Liver (tissue), 9 donors: ENCODE results near the gene PPP2R2C. TPM values are rescaled to one million over a fixed set of nuclear protein-coding genes. Genes with fewer than 3 reads are reported as not detected.

Source experiments
- DNase-seq: peaks from one replicate; pipeline ENCODE4 v3.0.0-alpha.2; 2017; ENCODE audit warnings: low spot score
- H3K27ac ChIP-seq, 2 donors: one replicate each; pipeline ENCODE4 v1.7.0; 2013; ENCODE audit warnings: inconsistent platforms in 2 of 2, low read length in 2 of 2, control low read depth in 1 of 2, low read depth in 1 of 2, mild to moderate bottlenecking in 1 of 2
- H3K27me3 ChIP-seq, 4 donors: one replicate each; pipeline versions ENCODE4 v1.6.1 to v1.7.0; 2013; ENCODE audit warnings: low read length in 3 of 4, inconsistent platforms in 1 of 4, mild to moderate bottlenecking in 1 of 4, moderate library complexity in 1 of 4; ENCODE audit not compliant: control insufficient read depth in 4 of 4, insufficient read depth in 4 of 4
- H3K36me3 ChIP-seq, 4 donors: one replicate each; pipeline versions ENCODE4 v1.6.1 to v1.7.0; 2013; ENCODE audit warnings: low read length in 3 of 4, mild to moderate bottlenecking in 3 of 4, low read depth in 1 of 4, moderate library complexity in 1 of 4; ENCODE audit not compliant: control insufficient read depth in 4 of 4, insufficient read depth in 3 of 4
- H3K4me1 ChIP-seq, 4 donors: one replicate each; pipeline versions ENCODE4 v1.6.1 to v1.7.0; 2013; ENCODE audit warnings: low read length in 3 of 4, mild to moderate bottlenecking in 3 of 4, moderate library complexity in 1 of 4; ENCODE audit not compliant: control insufficient read depth in 4 of 4, insufficient read depth in 4 of 4
- H3K4me3 ChIP-seq, 3 donors: one replicate each; pipeline versions ENCODE4 v1.6.1 to v1.7.0; 2013; ENCODE audit warnings: low read length in 3 of 3, control low read depth in 1 of 3, low read depth in 1 of 3, mild to moderate bottlenecking in 1 of 3
- H3K9ac ChIP-seq, 2 donors: one replicate each; pipeline ENCODE4 v1.7.0; 2013; ENCODE audit warnings: low read length in 2 of 2, mild to moderate bottlenecking in 2 of 2, moderate library complexity in 2 of 2, control low read depth in 1 of 2, low read depth in 1 of 2
- H3K9me3 ChIP-seq, 4 donors: one replicate each; pipeline versions ENCODE4 v1.6.1 to v1.7.0; 2013; ENCODE audit warnings: low read length in 3 of 4; ENCODE audit not compliant: control insufficient read depth in 4 of 4
- ATF3 ChIP-seq: IDR thresholded peaks from 2 replicates; pipeline ENCODE4 v1.6.1; 2016; ENCODE audit warnings: antibody characterized with exemption
- CTCF ChIP-seq: fragments of 150-350 bp; IDR thresholded peaks from 2 replicates; pipeline ENCODE4 v1.5.1; 2017; ENCODE audit warnings: improper control_type of control experiment, low read depth, low read length; ENCODE audit not compliant: missing input control
- EGR1 ChIP-seq, 2 donors: IDR thresholded peaks; 2 replicates each; pipeline ENCODE4 v1.6.1; 2016 to 2018; ENCODE audit warnings: antibody characterized with exemption in 2 of 2, low read depth in 2 of 2
- FOXA1 ChIP-seq: IDR thresholded peaks from 2 replicates; pipeline ENCODE4 v1.6.1; 2016; ENCODE audit warnings: antibody characterized with exemption
- FOXA2 ChIP-seq: IDR thresholded peaks from 2 replicates; pipeline ENCODE4 v1.6.1; 2016; ENCODE audit warnings: antibody characterized with exemption
- GABPA ChIP-seq, 2 donors: IDR thresholded peaks in 1 of 2; conservative IDR thresholded peaks in 1 of 2; 2 replicates each; pipeline ENCODE4 v1.6.1; 2016; ENCODE audit warnings: antibody characterized with exemption in 2 of 2, mild to moderate bottlenecking in 1 of 2, moderate library complexity in 1 of 2
- HNF4A ChIP-seq, 2 donors: conservative IDR thresholded peaks; 2 replicates each; pipeline ENCODE4 v1.6.1; 2016; ENCODE audit warnings: antibody characterized with exemption in 2 of 2, mild to moderate bottlenecking in 2 of 2
- HNF4G ChIP-seq: IDR thresholded peaks from 2 replicates; pipeline ENCODE4 v1.6.1; 2016; ENCODE audit warnings: antibody characterized with exemption
- JUND ChIP-seq, 2 donors: IDR thresholded peaks; 2 replicates each; pipeline ENCODE4 v1.6.1; 2016; ENCODE audit warnings: antibody characterized with exemption in 2 of 2
- MAX ChIP-seq: IDR thresholded peaks from 2 replicates; pipeline ENCODE4 v1.6.1; 2016; ENCODE audit warnings: antibody characterized with exemption
- NR2F2 ChIP-seq: IDR thresholded peaks from 2 replicates; pipeline ENCODE4 v1.6.1; 2016; ENCODE audit warnings: antibody characterized with exemption
- RAD21 ChIP-seq, 2 donors: IDR thresholded peaks; 2 replicates each; pipeline ENCODE4 v1.6.1; 2016; ENCODE audit warnings: antibody characterized with exemption in 2 of 2, mild to moderate bottlenecking in 2 of 2
- REST ChIP-seq: IDR thresholded peaks from 2 replicates; pipeline ENCODE4 v1.6.1; 2016; ENCODE audit warnings: antibody characterized with exemption, mild to moderate bottlenecking
- RXRA ChIP-seq, 2 donors: IDR thresholded peaks; 2 replicates each; pipeline ENCODE4 v1.6.1; 2017 to 2018; ENCODE audit warnings: antibody characterized with exemption in 2 of 2, mild to moderate bottlenecking in 1 of 2
- SP1 ChIP-seq: IDR thresholded peaks from 2 replicates; pipeline ENCODE4 v1.6.1; 2018; ENCODE audit warnings: antibody characterized with exemption, mild to moderate bottlenecking
- TAF1 ChIP-seq: conservative IDR thresholded peaks from 2 replicates; pipeline ENCODE4 v1.6.1; 2016; ENCODE audit warnings: antibody characterized with exemption, mild to moderate bottlenecking
- YY1 ChIP-seq: IDR thresholded peaks from 2 replicates; pipeline ENCODE4 v1.6.1; 2016; ENCODE audit warnings: antibody characterized with exemption, mild to moderate bottlenecking
- ZBTB33 ChIP-seq: IDR thresholded peaks from 2 replicates; pipeline ENCODE4 v1.6.1; 2016; ENCODE audit warnings: antibody characterized with exemption
- WGBS: extraction: QIAGEN DNeasy Blood & Tissue Kit; methylation state at CpG from one replicate; pipeline ENCODE4 v1.1.7; 2013; 5-methylcytosine and 5-hydroxymethylcytosine counted together
- polyA plus RNA-seq, 2 donors: library from polyadenylated mRNA; stranded (reverse) in 1 of 2; unstranded in 1 of 2; fragments of 200-250 nt in 1 of 2; fragments of >200 nt in 1 of 2; fragmentation: Nextera tagmentation in 1 of 2; extraction: Ambion mirVana in 1 of 2; gene quantifications; one replicate each; pipeline versions ENCODE4 v1.2.1 to v1.2.3, GENCODE V29; 2013 to 2015
- total RNA-seq, 2 donors: library from RNA; depleted of rRNA; stranded (reverse); fragments of >200 nt; gene quantifications; one replicate each; pipeline ENCODE4 v1.2.3, GENCODE V29; 2014
- donor health status: healthy.
- donor health status: healthy.
- donor health status: healthy.
- donor health status: healthy.
- donor health status: healthy.

PPP2R2C gene
- total and polyA plus RNA-seq, 4 donors: under 0.01 to 0.01 TPM; not detected in 2

GRCh38 chr4:6375620-6376295, 96.7 kb downstream of the PPP2R2C start:
- TF ChIP-seq FOXA2: no peak
- TF ChIP-seq ZBTB33: no peak
- TF ChIP-seq GABPA (IDR thresholded peaks at IDR 0.05 in 1 of 2, conservative IDR thresholded peaks at IDR 0.05 in 1 of 2): no peak
- TF ChIP-seq FOXA1: no peak
- no peak for TF ChIP-seq HNF4G
- TF ChIP-seq REST: no peak
- TF ChIP-seq SP1: no peak
- TF ChIP-seq TAF1: no peak
- no peak for TF ChIP-seq CTCF
- TF ChIP-seq HNF4A (conservative IDR thresholded peaks at IDR 0.05): no peak
- no peak for TF ChIP-seq NR2F2
- no peak for TF ChIP-seq ATF3
- no peak for TF ChIP-seq EGR1 (IDR thresholded peaks at IDR 0.05; ENCODE audit: low read depth in 2 of 2)
- TF ChIP-seq MAX: no peak
- no peak for TF ChIP-seq JUND (IDR thresholded peaks at IDR 0.05)
- no peak for TF ChIP-seq RAD21 (IDR thresholded peaks at IDR 0.05)
- no peak for TF ChIP-seq YY1
- no peak for TF ChIP-seq RXRA (IDR thresholded peaks at IDR 0.05)
- H3K4me3 ChIP-seq: no peak overlapping the region
- peaks cover 0 to 3% (median 0%) of the 10 kb centered on the region in 4 donors for H3K27me3 ChIP-seq
- H3K9ac ChIP-seq: no peak overlapping the region
- H3K36me3 ChIP-seq: no peaks in the 10 kb centered on the region
- no peaks in the 10 kb centered on the region for H3K9me3 ChIP-seq
- no peaks in the 10 kb centered on the region for H3K4me1 ChIP-seq
- 69% methylated on average over 19 of the region's 19 CpGs for WGBS
- H3K27ac ChIP-seq: no peak overlapping the region
- DNase-seq: no peak
